GM19372 (cell line): ENCODE data around the gene RNF5.
"Not testable (repeated sequence)": the region's sequence is repeated elsewhere in the genome, so short reads cannot be mapped to it uniquely, and the experiment has no call there.

Experiments used
- ATAC-seq: cut with Tn5 transposase; IDR thresholded peaks from one replicate; pipeline ENCODE4 v1.9.1; 2021; ENCODE audit warnings: mild to moderate bottlenecking, low read depth, moderate library complexity; ENCODE audit not compliant: unreplicated experiment

Gene RNF5

GRCh38 chr6:32202186-32202585 lies 24.0 kb downstream of the RNF5 start:
- no peak for ATAC-seq

DNA sequence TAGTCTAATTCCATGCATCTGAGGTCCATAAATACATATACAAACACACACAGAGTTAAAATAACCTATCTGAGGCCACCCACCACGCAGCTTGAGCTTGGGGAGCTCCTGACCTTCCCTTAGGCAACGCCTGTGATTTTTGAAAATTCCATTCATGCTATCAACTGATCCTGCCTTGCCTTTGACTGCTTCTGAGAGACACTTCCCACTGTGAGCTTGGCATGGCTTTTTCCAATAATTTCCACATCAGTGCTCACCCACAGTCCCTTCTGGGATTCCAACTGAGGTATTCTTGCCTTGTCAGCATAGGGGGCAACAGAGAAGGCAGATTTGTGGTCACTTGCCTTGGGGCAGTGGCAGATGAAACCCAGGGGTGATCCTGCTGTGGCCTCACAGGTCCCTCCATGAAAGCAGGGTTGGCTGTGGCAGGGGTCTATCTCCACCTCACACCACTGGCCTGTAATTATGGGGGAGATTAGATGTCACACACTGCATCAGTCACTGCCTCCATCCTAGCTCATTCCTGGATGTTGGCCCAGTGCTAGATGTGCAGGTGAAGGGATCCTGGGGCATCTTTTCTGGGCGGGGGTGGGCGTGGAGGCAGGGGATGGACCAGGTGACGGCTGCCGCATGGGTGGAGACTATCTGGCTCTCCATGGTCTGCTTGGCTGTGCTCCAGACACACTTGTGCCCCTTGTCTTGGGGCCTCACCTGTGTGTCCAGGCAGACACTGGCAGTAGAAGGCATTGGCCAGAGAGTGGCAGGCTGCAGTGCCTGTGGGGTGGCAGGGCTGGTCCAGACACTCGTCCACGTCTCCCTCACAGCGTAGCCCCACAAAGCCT lies 25.4 kb downstream of the RNF5 start:
- no peak for ATAC-seq

- ATAC-seq, result no peak
These were observed 26.1 kb downstream of the RNF5 start for GRCh38 chr6:32204268-32204715.

DNA sequence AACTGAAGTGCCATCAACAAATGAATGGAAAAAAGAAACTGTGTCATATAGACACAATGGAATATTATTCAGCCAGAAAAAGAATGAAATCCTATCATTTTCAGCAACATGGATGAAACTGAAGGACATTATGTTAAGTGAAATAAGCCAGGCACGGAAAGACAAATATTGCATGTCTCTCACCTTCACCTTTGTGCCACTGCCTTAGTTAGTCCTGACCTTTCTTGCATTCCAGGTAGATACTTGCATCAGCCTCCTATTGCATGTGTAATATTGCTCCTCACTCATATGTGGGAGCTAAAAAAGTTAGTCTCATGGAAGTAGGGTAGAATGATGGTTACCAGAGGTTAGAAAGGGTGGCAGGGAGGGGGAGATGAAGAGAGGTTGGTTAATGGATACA lies 30.8 kb downstream of the RNF5 start:
- ATAC-seq, result no peak

- no peak for ATAC-seq
These were observed 32.0 kb downstream of the RNF5 start for GRCh38 chr6:32210191-32210601.

- ATAC-seq, result not testable (repeated sequence)
These were observed 33.2 kb downstream of the RNF5 start for GRCh38 chr6:32211432-32211831.

- no peak for ATAC-seq
These were observed 34.0 kb downstream of the RNF5 start for GRCh38 chr6:32212076-32212760.

- ATAC-seq, result no peak
These were observed 35.4 kb downstream of the RNF5 start for GRCh38 chr6:32213649-32214048.

GRCh38 chr6:32214126-32214525 lies 35.9 kb downstream of the RNF5 start:
- ATAC-seq, result no peak

DNA sequence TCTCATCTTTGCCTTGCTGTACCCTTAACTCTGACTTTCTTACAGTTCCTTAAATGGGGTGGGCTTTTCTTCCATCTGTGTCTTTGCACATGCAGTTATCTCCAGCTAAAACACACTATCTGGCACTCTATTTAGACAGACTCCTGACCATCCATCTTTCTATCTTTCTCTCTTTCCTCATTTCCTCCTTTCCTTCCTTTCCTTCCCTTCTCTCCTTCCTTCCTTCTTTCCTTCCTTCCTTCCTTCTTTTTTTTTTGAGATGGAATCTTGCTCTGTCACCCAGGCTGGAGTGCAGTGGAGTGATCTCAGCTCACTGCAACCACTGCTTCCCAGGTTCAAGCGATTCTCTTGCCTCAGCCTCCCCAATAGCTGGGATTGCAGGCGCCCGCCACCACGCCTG lies 37.4 kb downstream of the RNF5 start:
- ATAC-seq, result no peak

DNA sequence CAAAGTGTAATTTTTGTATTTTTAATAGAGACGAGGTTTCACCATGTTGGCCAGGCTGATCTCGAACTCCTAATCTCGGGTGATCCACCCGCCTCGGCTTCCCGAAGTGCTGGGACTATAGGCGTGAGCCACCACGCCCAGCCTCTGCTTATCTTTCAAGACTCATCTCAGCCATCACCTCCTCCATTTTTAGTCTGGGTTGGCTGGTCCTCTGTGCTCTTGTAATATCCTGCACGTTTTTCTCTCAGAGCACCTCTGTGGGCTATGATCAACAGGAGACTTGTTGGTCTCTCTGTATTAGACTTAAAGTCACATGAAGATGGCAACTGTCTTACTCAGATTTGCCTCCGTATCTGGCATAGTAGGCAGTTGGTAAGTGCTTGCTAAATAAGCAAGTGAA lies 38.1 kb downstream of the RNF5 start:
- no peak for ATAC-seq

DNA sequence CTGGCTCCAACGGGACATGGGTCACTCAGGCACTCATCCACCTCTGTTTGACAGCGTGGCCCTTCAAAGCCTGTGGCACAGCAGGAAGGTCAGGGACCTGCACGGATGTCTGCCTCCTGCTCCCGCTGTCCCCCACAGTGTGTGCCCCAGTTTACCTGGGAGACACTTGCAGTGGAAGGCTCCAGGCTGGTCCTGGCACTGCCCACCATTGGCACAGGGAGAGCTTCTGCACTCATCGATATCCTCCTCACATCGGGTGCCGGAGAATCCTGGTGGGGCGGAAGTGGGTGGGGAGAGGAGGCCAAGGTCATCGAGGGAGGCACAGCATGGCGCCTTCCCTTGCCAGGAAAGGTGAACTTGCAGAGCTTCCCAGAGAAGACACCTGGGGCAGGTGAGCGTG lies 38.8 kb downstream of the RNF5 start:
- ATAC-seq, result no peak

GRCh38 chr6:32218167-32218566 lies 40.0 kb downstream of the RNF5 start:
- no peak for ATAC-seq

DNA sequence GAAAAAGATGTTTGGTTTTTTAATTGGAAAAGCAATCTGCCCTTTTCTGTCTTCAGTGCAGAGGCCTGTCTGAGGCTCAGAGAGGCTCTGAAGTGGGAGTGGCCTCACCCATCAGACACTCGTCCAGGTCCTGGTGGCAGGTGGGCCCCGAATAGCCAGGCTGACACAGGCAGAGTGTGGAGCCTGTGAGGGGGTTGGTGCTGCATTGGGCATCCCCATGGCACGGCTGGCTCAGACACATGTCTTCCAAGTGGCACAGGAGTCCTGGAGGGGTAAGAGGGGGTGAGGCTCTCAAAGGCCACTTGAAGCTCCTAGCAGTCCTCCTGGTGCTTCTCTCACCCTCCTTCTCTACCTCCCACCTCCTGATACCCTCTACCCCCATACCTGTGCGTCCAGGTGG lies 41.8 kb downstream of the RNF5 start:
- no peak for ATAC-seq

- ATAC-seq, result no peak
These were observed 44.4 kb downstream of the RNF5 start for GRCh38 chr6:32222333-32223230.

- no peak for ATAC-seq
These were observed 45.3 kb downstream of the RNF5 start, which contains the start of gene NOTCH4 for GRCh38 chr6:32223258-32224235. Gene NOTCH4 (minus strand): TSS chr6:32224067. CDS start chr6:32223928, 139 bp downstream.

DNA sequence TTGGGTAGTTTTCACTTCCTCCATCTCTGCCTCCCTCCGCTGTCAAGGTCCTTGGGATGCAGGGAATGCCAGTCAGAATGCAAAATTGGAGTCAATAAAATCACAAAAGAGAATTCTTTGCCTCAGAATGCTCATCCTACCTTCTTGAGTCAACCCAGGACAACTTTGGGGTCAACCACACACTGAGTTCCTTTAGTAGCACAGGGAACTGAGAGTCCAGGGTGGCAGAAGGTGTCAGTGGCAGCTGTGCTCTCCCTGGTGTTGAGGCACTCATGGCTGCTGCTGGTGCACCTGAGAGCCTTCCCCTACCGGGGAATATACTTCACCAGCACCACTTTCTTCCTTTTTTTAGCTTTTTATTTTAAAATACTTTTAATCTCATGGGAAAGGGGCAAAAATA lies 46.5 kb downstream of the RNF5 start:
- ATAC-seq, result no peak

- ATAC-seq, result no peak
These were observed 48.2 kb downstream of the RNF5 start for GRCh38 chr6:32226434-32226833.
